Testis (tissue), 2 donors: ENCODE measurements around the gene PEBP1.

Source experiments
- CTCF ChIP-seq, 3 experiments: fragments of 450-650 bp in 2 of 3; fragments of 200-600 bp in 1 of 3; sonication (generic) in 1 of 3; IDR thresholded peaks; one replicate each; pipeline ENCODE4 v1.5.1; 2016 to 2019; ENCODE audit warnings: antibody characterized with exemption in 3 of 3, mild to moderate bottlenecking in 2 of 3, moderate library complexity in 1 of 3
- POLR2A ChIP-seq: fragments of 450-650 bp; IDR thresholded peaks from one replicate; pipeline ENCODE4 v1.6.1; 2017; ENCODE audit warnings: antibody characterized with exemption, mild to moderate bottlenecking, moderate library complexity

DNA sequence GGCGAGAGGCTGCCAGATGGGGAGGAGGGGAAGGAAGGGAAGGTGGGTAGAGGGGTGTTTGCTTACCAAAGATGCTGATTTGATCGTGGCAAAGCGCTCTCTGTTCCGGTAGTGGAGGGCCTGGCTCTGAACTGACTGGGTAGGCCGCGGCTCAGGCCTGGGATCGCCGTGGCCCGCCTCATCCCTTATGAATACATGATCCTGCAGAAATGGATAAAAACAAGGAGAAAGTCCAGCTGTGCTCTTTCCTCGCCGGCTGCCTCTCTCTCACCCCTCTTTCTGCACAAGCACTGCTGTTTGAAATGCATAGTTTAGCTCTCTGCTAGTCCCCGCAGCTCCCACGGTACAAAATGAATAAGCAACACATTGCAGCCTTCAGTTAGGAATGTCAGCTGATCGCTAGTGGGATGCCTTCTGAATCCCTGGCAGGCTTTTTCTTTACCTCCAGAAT lies 53.8 kb downstream of the PEBP1 start:
- TF ChIP-seq CTCF (IDR thresholded peaks at IDR 0.05): no peak
- TF ChIP-seq POLR2A: no peak
